ENCODE measurements around the gene FOXL2NB. TPM values are rescaled to one million over a fixed set of nuclear protein-coding genes. Genes with fewer than 3 reads are reported as not detected.

The FOXL2NB gene
- total RNA-seq, 1 experiment from 2014 or later: 0.31 TPM

GRCh38 chr3:138987181-138987580 is 40.2 kb downstream of the FOXL2NB start:
- Histone ChIP-seq H3K4me2 (ENCODE audit: insufficient read depth, insufficient read length, low read length) (no peak overlapping the region), H3K18ac (ENCODE audit: insufficient read length, low read depth, low read length) (no peak overlapping the region), H3K27ac (ENCODE audit: insufficient read length, low read depth, low read length) (no peak overlapping the region), H4K5ac (ENCODE audit: insufficient read length, low read depth, low read length) (no peak overlapping the region), H3T11ph (ENCODE audit: low read length) (no peak overlapping the region), H3K14ac (ENCODE audit: insufficient read depth, low read length) (no peak overlapping the region; the same call in 1 of the 2 replicates), H2BK20ac (ENCODE audit: low read depth, low read length, poor library complexity, severe bottlenecking) (no peak overlapping the region), H3K27me3 (ENCODE audit: insufficient read depth, low read length) (no peaks in the 10 kb centered on the region), H3K4me1 (ENCODE audit: insufficient read depth, low read length) (no peaks in the 10 kb centered on the region), H2AFZ (ENCODE audit: low read length) (no peak overlapping the region), H3K79me2 (ENCODE audit: insufficient read depth, low read length) (no peaks in the 10 kb centered on the region), H4K20me1 (ENCODE audit: control insufficient read depth, insufficient read depth, insufficient read length) (no peaks in the 10 kb centered on the region), H2BK120ac (ENCODE audit: low read depth, low read length, poor library complexity, severe bottlenecking) (no peak overlapping the region), H3K23me2 (ENCODE audit: insufficient read length, low read depth, low read length, poor library complexity, severe bottlenecking) (no peaks in the 10 kb centered on the region), H3K9me3 (ENCODE audit: control insufficient read depth, low read depth, low read length) (no peaks in the 10 kb centered on the region), H3K79me1 (ENCODE audit: insufficient read depth, low read depth, low read length, poor library complexity, severe bottlenecking) (no peaks in the 10 kb centered on the region), H2AK5ac (ENCODE audit: insufficient read length, low read length) (no peak overlapping the region), H2BK12ac (ENCODE audit: insufficient read length, low read depth, low read length) (no peak overlapping the region), H3K9ac (ENCODE audit: extremely low read depth, insufficient read length, low read length) (no peak overlapping the region), H3K23ac (ENCODE audit: insufficient read length, low read depth, low read length) (no peak overlapping the region), H4K91ac (ENCODE audit: insufficient read length, low read depth, low read length) (no peak overlapping the region), H4K8ac (replicated peaks; ENCODE audit: insufficient read length, low read depth, low read length) (no peak overlapping the region), H3K56ac (ENCODE audit: insufficient read length, low read depth, low read length) (no peak overlapping the region), H2BK15ac (ENCODE audit: low read depth, low read length) (no peak overlapping the region), H3K4ac (ENCODE audit: low read depth, low read length) (no peak overlapping the region), H2BK5ac (ENCODE audit: insufficient read length, low read length) (no peak overlapping the region)
- H3K9me3 Mint-ChIP-seq: no peaks in the 10 kb centered on the region
- TF ChIP-seq CTCF (conservative IDR thresholded peaks at IDR 0.05): no peak
- no peak overlapping the region; a peak in 1 of 7 replicates for H3K27ac Mint-ChIP-seq
- H3K4me3 Mint-ChIP-seq: no peak overlapping the region
- H3K27me3 Mint-ChIP-seq (ENCODE audit: low read depth): peaks cover 20% of the 10 kb centered on the region
- no CpG with 5 or more reads among the region's 2 CpGs for WGBS (ENCODE audit: extremely low coverage, insufficient read length, low lambda C conversion rate)
- no peaks in the 10 kb centered on the region for H3K4me1 Mint-ChIP-seq
- no peak for DNase-seq
- no peaks in the 10 kb centered on the region for H3K36me3 Mint-ChIP-seq (ENCODE audit: insufficient read depth in 1 of 3, low read depth in 3 of 3)
